GM12865 (cell line): ENCODE results near the gene PTPRN2.

Experiments
- DNase-seq: peaks from one replicate; pipeline ENCODE4 v3.0.0; 2010; ENCODE audit warnings: low read depth
- H3K4me3 ChIP-seq: 2 replicates; pipeline ENCODE4 v1.5.1; 2011; ENCODE audit warnings: mild to moderate bottlenecking, low read depth, low read length, control low read depth
- TF ChIP-seq, protein P1 (sequence below): IDR thresholded peaks from 2 replicates; pipeline ENCODE4 v1.5.1; 2011; ENCODE audit warnings: low read length, control low read depth, low read depth, inconsistent platforms; ENCODE audit not compliant: insufficient read depth; ENCODE audit errors: missing control alignments

The PTPRN2 gene

DNA sequence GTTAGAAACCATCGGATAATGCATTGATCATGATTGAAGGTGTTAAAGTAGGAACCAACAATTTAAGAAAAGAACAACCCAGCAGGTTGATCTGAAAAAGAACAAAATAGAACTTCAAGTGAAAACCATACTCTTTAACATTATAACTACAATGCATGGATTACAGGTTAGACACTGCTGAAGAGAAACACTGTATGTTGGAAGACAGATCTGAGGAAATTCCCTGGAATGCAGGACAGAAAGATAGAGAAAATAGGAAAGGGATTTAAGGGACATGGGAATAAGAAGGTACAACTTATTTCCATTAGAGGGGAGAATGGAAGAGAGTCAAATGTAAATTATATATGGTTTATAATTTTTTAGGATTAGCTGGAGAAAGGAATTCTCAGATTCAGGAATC is 947.5 kb downstream of the PTPRN2 start:
- H3K4me3 ChIP-seq: no peak overlapping the region
- TF ChIP-seq, protein P1, sequence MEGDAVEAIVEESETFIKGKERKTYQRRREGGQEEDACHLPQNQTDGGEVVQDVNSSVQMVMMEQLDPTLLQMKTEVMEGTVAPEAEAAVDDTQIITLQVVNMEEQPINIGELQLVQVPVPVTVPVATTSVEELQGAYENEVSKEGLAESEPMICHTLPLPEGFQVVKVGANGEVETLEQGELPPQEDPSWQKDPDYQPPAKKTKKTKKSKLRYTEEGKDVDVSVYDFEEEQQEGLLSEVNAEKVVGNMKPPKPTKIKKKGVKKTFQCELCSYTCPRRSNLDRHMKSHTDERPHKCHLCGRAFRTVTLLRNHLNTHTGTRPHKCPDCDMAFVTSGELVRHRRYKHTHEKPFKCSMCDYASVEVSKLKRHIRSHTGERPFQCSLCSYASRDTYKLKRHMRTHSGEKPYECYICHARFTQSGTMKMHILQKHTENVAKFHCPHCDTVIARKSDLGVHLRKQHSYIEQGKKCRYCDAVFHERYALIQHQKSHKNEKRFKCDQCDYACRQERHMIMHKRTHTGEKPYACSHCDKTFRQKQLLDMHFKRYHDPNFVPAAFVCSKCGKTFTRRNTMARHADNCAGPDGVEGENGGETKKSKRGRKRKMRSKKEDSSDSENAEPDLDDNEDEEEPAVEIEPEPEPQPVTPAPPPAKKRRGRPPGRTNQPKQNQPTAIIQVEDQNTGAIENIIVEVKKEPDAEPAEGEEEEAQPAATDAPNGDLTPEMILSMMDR: no peak
- DNase-seq: no peak

DNA sequence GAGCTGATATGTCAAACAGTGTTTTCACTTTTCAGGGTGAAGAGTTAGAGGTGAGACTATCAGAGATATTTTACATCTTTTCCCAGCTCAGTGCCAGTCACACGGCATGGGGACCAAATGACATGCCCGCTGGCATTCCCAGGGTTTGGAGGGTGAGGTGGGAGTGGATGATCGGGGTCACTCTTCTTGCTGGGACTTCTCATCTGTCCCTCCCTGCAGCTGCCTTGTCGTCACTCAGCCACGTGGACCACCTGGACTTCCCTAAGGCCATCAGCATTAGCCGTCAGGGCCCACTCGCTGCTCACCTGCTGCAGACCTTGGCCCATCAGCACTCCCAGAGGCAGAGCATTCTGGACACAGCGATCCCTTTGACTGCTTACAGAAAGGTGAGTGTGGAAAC is 949.1 kb downstream of the PTPRN2 start:
- H3K4me3 ChIP-seq: no peak overlapping the region
- no peak for DNase-seq
- TF ChIP-seq, protein P1: no peak

DNA sequence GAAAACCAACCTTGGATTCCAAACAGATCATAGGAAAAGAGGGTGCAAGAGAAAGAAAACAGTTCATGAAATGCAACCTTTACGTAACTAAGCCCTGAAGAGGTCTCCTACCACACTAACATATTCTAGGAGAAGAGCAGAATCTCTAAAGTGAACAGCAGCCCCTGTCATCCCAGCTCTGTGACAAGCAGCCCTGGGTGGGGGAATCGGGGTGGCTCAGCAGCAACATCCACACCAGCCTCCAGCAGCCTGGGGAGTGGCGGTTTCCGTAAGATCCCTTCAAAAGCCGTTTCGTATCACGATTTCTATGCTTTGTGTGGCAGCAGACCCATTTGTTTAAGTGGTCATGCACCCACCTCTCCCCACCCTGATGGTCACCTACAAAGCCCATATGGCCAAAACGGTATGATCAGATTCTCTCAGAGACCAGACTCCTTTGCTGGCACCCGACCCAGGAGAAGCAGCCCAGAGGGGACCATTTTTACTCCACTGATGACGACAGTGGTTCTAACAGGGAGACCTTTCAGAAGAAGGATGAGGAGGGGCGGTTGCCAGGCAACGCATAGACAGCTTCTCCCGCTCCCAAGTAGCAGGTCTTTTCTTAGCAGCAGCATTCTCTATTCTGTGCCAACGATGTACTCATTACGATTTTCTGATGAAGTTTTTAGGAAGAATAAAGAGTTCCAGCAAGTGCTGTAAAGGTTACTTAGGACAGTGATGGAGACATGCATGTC is 950.2 kb downstream of the PTPRN2 start:
- no peak for DNase-seq
- H3K4me3 ChIP-seq: no peak overlapping the region
- TF ChIP-seq, protein P1: no peak

DNA sequence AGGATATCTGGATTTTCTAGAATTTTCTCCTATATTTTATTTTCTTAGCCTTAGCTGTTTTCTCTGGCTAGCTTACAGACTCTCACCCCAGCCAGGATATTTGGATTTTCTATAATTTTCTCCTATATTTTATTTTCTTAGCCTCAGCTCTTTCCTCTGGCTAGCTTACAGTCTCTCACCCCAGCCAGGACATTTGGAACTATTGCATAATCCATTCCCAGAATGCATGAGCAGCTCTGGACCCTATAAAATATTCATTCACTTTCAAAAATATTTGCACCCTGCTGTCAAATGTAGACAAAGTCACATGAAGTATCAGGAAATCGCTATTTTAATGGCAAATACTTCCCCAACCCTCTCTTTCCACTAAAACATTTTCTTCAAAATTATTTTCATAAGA is 952.0 kb downstream of the PTPRN2 start:
- H3K4me3 ChIP-seq: no peak overlapping the region
- TF ChIP-seq, protein P1: no peak
- DNase-seq: no peak

DNA sequence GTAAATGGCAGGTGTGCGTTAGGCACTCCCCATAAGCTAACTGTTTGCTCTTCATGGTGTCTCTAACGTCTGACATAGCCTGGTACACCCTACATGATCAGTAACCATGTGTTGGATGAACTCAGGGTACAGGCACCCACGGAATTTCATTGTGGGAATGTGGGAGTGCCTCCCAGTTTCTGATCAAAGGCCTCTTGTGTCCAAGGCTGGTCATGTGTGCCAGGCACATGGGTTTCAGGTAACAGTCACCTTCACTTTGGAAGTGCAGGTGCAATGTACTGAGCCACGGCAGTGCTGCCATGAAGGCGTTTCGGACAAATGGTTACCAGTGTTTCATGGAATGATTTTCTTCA is 952.5 kb downstream of the PTPRN2 start:
- H3K4me3 ChIP-seq: no peak overlapping the region
- TF ChIP-seq, protein P1: no peak
- DNase-seq: no peak

DNA sequence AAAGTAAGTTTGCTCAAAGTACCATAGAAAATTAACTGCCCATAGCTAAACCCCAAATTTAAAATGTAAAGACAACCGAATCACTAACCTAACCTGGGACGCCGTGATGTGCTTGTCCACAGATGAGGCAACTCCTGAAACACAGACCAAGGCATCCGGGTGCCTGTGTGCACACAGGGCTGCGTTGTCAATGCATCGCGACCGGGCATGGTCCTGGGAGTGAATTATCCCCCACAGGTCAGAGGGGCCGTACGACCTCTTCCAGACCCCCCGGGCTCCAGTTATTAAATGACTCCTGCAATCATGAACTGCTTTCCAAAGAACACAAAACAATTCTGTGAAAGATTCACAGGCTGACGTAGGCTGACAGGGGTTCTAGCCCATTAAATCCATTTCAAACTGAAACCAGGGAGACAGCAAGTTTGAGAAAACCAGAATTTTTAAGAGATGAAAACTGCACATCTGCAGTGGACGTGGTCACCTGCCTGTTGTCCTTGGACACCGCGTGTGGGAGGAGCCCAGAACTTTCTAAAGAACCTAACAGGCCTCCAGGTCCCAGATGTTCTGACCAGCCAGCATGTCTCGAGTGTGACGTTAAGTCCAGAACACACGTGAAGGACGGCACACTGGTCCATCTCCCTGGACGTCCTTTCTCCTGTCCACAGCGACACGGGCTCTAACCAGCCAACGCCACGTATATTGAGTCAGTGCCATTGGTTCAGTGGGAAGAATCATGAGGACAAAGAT is 953.0 kb downstream of the PTPRN2 start:
- TF ChIP-seq, protein P1: no peak
- no peak overlapping the region for H3K4me3 ChIP-seq
- no peak for DNase-seq
